Retinal pigment epithelial cell (primary cell): ENCODE results near the gene NKX1-1.

ENCODE experiments used
- DNase-seq: peaks from one replicate; pipeline ENCODE4 v3.0.0-alpha.2; 2010; ENCODE audit warnings: low read depth
- H3K4me3 ChIP-seq: 2 replicates; pipeline ENCODE4 v1.5.1; 2011; ENCODE audit warnings: mild to moderate bottlenecking, low read length, control low read depth, moderate library complexity
- CTCF ChIP-seq: conservative IDR thresholded peaks from 2 replicates; pipeline ENCODE4 v1.5.1; 2011; ENCODE audit warnings: low read depth, low read length, control low read depth, inconsistent platforms

The NKX1-1 gene

GRCh38 chr4:1371176-1372165 is 34.8 kb downstream of the NKX1-1 start:
- no peak for TF ChIP-seq CTCF
- no peak for DNase-seq
- H3K4me3 ChIP-seq: no peak overlapping the region

GRCh38 chr4:1370321-1371124 is 35.7 kb downstream of the NKX1-1 start:
- no peak for DNase-seq
- H3K4me3 ChIP-seq: no peak overlapping the region
- TF ChIP-seq CTCF: no peak

- no peak for DNase-seq
- no peak for TF ChIP-seq CTCF
- no peak overlapping the region for H3K4me3 ChIP-seq
These were observed 36.7 kb downstream of the NKX1-1 start for GRCh38 chr4:1369479-1370079.

- TF ChIP-seq CTCF: no peak
- H3K4me3 ChIP-seq: no peak overlapping the region
- DNase-seq: no peak
These were observed 37.2 kb downstream of the NKX1-1 start for GRCh38 chr4:1369091-1369450.

GRCh38 chr4:1368421-1369090 is 37.7 kb downstream of the NKX1-1 start:
- DNase-seq: no peak
- H3K4me3 ChIP-seq: no peak overlapping the region
- TF ChIP-seq CTCF: no peak

- no peak overlapping the region for H3K4me3 ChIP-seq
- no peak for TF ChIP-seq CTCF
- no peak for DNase-seq
These were observed 38.3 kb downstream of the NKX1-1 start for GRCh38 chr4:1367936-1368289.
